H1 (cell line): ENCODE data around the gene MTCL3.

ENCODE experiments used
- CTCF ChIA-PET: fragments of 300-600 bp; sonication (Branson Sonifier 250); formaldehyde crosslinking; loops from one replicate; lab custom pipeline; 2021; ENCODE audit not compliant: partially characterized antibody; lab: Charles Lee
- POLR2A ChIA-PET: fragments of 300-600 bp; sonication (Branson Sonifier 250); formaldehyde crosslinking; loops from one replicate; lab custom pipeline; 2021; ENCODE audit warnings: inconsistent platforms; ENCODE audit not compliant: partially characterized antibody; lab: Charles Lee
- DNase-seq, 2 experiments: peaks; one replicate each; pipeline versions ENCODE4 v3.0.0 to v3.0.0-alpha.2; 2010 to 2022; ENCODE audit warnings: low spot score in 2 of 2, low read depth in 1 of 2, mixed read lengths in 1 of 2
- FAIRE-seq: peaks from 2 replicates; lab custom pipeline; 2011; peaks lifted over from hg19 to GRCh38; lab: Jason Lieb, UNC
- H2AFZ ChIP-seq: 2 replicates; pipeline ENCODE4 v1.8.1; 2012; ENCODE audit warnings: low read length, inconsistent platforms
- H2AK5ac ChIP-seq: 2 replicates; pipeline ENCODE4 v1.6.1; 2013; ENCODE audit warnings: low read depth, low read length
- H2BK120ac ChIP-seq: replicated peaks from 2 replicates; pipeline ENCODE3; 2013; ENCODE audit warnings: low read depth, low read length, inconsistent platforms
- H2BK12ac ChIP-seq: 2 replicates; pipeline ENCODE4 v1.6.1; 2013; ENCODE audit warnings: low read depth, low read length
- H2BK15ac ChIP-seq: 2 replicates; pipeline ENCODE4 v1.6.1; 2013; ENCODE audit warnings: low read length
- H2BK20ac ChIP-seq: 2 replicates; pipeline ENCODE4 v1.6.1; 2013; ENCODE audit warnings: low read length
- H2BK5ac ChIP-seq: 2 replicates; pipeline ENCODE4 v1.6.1; 2013; ENCODE audit warnings: low read depth, low read length
- H3K14ac ChIP-seq: 2 replicates; pipeline ENCODE4 v1.6.1; 2013; ENCODE audit warnings: inconsistent platforms; ENCODE audit not compliant: insufficient read length
- H3K18ac ChIP-seq: 2 replicates; pipeline ENCODE4 v1.6.1; 2013; ENCODE audit warnings: low read length; ENCODE audit errors: extremely low read depth
- H3K23ac ChIP-seq: 2 replicates; pipeline ENCODE4 v1.6.1; 2013; ENCODE audit warnings: inconsistent platforms; ENCODE audit not compliant: insufficient read length
- H3K23me2 ChIP-seq: 2 replicates; pipeline ENCODE4 v1.6.1; 2013; ENCODE audit warnings: low read depth, low read length
- H3K27ac ChIP-seq: 2 replicates; pipeline ENCODE4 v1.6.1; 2011; ENCODE audit warnings: low read depth, low read length, inconsistent platforms
- H3K27me3 ChIP-seq, 4 experiments: replicated peaks in 1 of 4; 1 replicate in 1 of 4; 2 replicates in 3 of 4; pipeline versions ENCODE4 v1.6.1 to v1.8.1; 2011 to 2013; ENCODE audit warnings: low read length in 3 of 4, mild to moderate bottlenecking in 3 of 4, inconsistent platforms in 2 of 4, mixed read lengths in 2 of 4, moderate library complexity in 1 of 4; ENCODE audit not compliant: control insufficient read depth in 3 of 4, insufficient read depth in 3 of 4; ENCODE audit errors: extremely low read depth in 1 of 4
- H3K36me3 ChIP-seq, 4 experiments: 2 replicates each; pipeline versions ENCODE4 v1.6.1 to v1.8.1; 2011 to 2013; ENCODE audit warnings: mild to moderate bottlenecking in 4 of 4, low read length in 3 of 4, moderate library complexity in 2 of 4, control low read depth in 1 of 4, inconsistent platforms in 1 of 4; ENCODE audit not compliant: insufficient read depth in 4 of 4, control insufficient read depth in 2 of 4
- H3K4ac ChIP-seq: replicated peaks from 2 replicates; pipeline ENCODE3; 2013; ENCODE audit warnings: low read length, low read depth, mixed read lengths, inconsistent platforms; ENCODE audit not compliant: insufficient read length
- H3K4me1 ChIP-seq, 4 experiments: replicated peaks in 1 of 4; 1 replicate in 1 of 4; 2 replicates in 3 of 4; pipeline versions ENCODE4 v1.6.1 to v1.8.1; 2011 to 2013; ENCODE audit warnings: low read length in 3 of 4, inconsistent platforms in 2 of 4, mixed read lengths in 1 of 4; ENCODE audit not compliant: insufficient read depth in 4 of 4, control insufficient read depth in 3 of 4
- H3K4me2 ChIP-seq, 2 experiments: 2 replicates each; pipeline versions ENCODE4 v1.6.1 to v1.8.1; 2011 to 2013; ENCODE audit warnings: low read depth in 2 of 2, low read length in 2 of 2, control low read depth in 1 of 2, inconsistent platforms in 1 of 2, mild to moderate bottlenecking in 1 of 2; ENCODE audit not compliant: insufficient read depth in 1 of 2
- H3K4me3 ChIP-seq, 4 experiments: fragments of 200-600, 300-600 bp in 1 of 4; sonication (generic), shearing (Covaris generic), sonication (Bioruptor Twin) in 1 of 4; 2 replicates each; pipeline versions ENCODE4 v1.5.1 to v1.8.1; 2011 to 2016; ENCODE audit warnings: low read length in 4 of 4, low read depth in 3 of 4, control low read depth in 2 of 4, inconsistent platforms in 2 of 4, mild to moderate bottlenecking in 2 of 4, mixed read lengths in 1 of 4, moderate library complexity in 1 of 4; ENCODE audit not compliant: insufficient read depth in 2 of 4; ENCODE audit errors: extremely low read depth in 1 of 4
- H3K56ac ChIP-seq: replicated peaks from 2 replicates; pipeline ENCODE3; 2013; ENCODE audit warnings: low read depth, mild to moderate bottlenecking, mixed read lengths, low read length, inconsistent platforms; ENCODE audit not compliant: insufficient read length
- H3K79me1 ChIP-seq: 2 replicates; pipeline ENCODE4 v1.6.1; 2013; ENCODE audit warnings: low read depth, low read length, control low read depth
- H3K79me2 ChIP-seq, 2 experiments: 2 replicates each; pipeline versions ENCODE4 v1.6.1 to v1.8.1; 2012 to 2013; ENCODE audit warnings: low read length in 2 of 2, mild to moderate bottlenecking in 2 of 2, inconsistent platforms in 1 of 2; ENCODE audit not compliant: insufficient read depth in 2 of 2, control insufficient read depth in 1 of 2
- H3K9ac ChIP-seq, 4 experiments: replicated peaks in 1 of 4; 1 replicate in 1 of 4; 2 replicates in 3 of 4; pipeline versions ENCODE4 v1.6.1 to v1.8.1; 2011 to 2013; ENCODE audit warnings: low read depth in 3 of 4, low read length in 3 of 4, control low read depth in 2 of 4, mild to moderate bottlenecking in 2 of 4, moderate library complexity in 2 of 4, inconsistent platforms in 1 of 4; ENCODE audit errors: extremely low read depth in 1 of 4
- H3K9me3 ChIP-seq, 2 experiments: 2 replicates each; pipeline versions ENCODE4 v1.6.1 to v1.8.1; 2012 to 2013; ENCODE audit warnings: mild to moderate bottlenecking in 2 of 2, moderate library complexity in 2 of 2, control low read depth in 1 of 2, inconsistent platforms in 1 of 2, low read depth in 1 of 2, low read length in 1 of 2, mixed read lengths in 1 of 2; ENCODE audit not compliant: insufficient read depth in 2 of 2
- H4K20me1 ChIP-seq, 2 experiments: replicated peaks in 1 of 2; 2 replicates each; pipeline versions ENCODE3 to v1.8.1; 2011 to 2013; ENCODE audit warnings: inconsistent platforms in 2 of 2, low read length in 2 of 2, mild to moderate bottlenecking in 1 of 2; ENCODE audit not compliant: insufficient read depth in 2 of 2, control insufficient read depth in 1 of 2
- H4K5ac ChIP-seq: 2 replicates; pipeline ENCODE4 v1.6.1; 2013; ENCODE audit warnings: low read length, low read depth, mixed read lengths, inconsistent platforms; ENCODE audit not compliant: insufficient read length
- H4K8ac ChIP-seq: 2 replicates; pipeline ENCODE4 v1.8.0; 2013; ENCODE audit warnings: mild to moderate bottlenecking, moderate library complexity, low read length, inconsistent platforms; ENCODE audit not compliant: insufficient read depth; ENCODE audit errors: extremely low read depth
- H4K91ac ChIP-seq: replicated peaks from 2 replicates; pipeline ENCODE3; 2013; ENCODE audit warnings: low read length, mixed read lengths, inconsistent platforms; ENCODE audit not compliant: insufficient read length
- ATF3 ChIP-seq: IDR thresholded peaks from 2 replicates; pipeline ENCODE4 v1.6.1; 2011; ENCODE audit warnings: low read depth, mild to moderate bottlenecking, low read length; ENCODE audit not compliant: insufficient read depth
- CHD1 ChIP-seq: IDR thresholded peaks from 2 replicates; pipeline ENCODE4 v1.6.1; 2012; ENCODE audit warnings: low read depth, low read length, improper control_type of control experiment
- HDAC6 ChIP-seq: IDR thresholded peaks from one replicate; pipeline ENCODE4 v1.7.1; 2012; ENCODE audit warnings: low read depth, mild to moderate bottlenecking, inconsistent platforms, low read length, moderate library complexity
- PHF8 ChIP-seq: fragments of 200-600 bp; sonication (generic); conservative IDR thresholded peaks from 2 replicates; pipeline ENCODE4 v1.7.1; 2012; ENCODE audit warnings: low read depth, mild to moderate bottlenecking, inconsistent platforms, low read length, moderate library complexity
- RXRA ChIP-seq: IDR thresholded peaks from 2 replicates; pipeline ENCODE4 v1.6.1; 2011; ENCODE audit warnings: low read depth, mild to moderate bottlenecking, low read length, moderate library complexity; ENCODE audit not compliant: insufficient read depth
- SIN3A ChIP-seq, 2 experiments: IDR thresholded peaks in 1 of 2; conservative IDR thresholded peaks in 1 of 2; 2 replicates each; pipeline ENCODE4 v1.6.1; 2011 to 2012; ENCODE audit warnings: low read length in 2 of 2, improper control_type of control experiment in 1 of 2, low read depth in 1 of 2, mild to moderate bottlenecking in 1 of 2
- WGBS, 2 experiments: shearing (Covaris generic) in 1 of 2; methylation state at CpG; one replicate each; pipeline versions ENCODE4 v1.1.6 to v1.1.7; 2013 to 2015; ENCODE audit warnings: low lambda C conversion rate in 2 of 2, mixed read lengths in 2 of 2, inconsistent platforms in 1 of 2, low coverage in 1 of 2, missing lambda C conversion rate in 1 of 2; ENCODE audit not compliant: insufficient replicate concordance in 2 of 2, insufficient coverage in 1 of 2, insufficient read length in 1 of 2; ENCODE audit errors: extremely low coverage in 1 of 2, missing lambda C conversion rate in 1 of 2; 5-methylcytosine and 5-hydroxymethylcytosine counted together

Gene MTCL3

GRCh38 chr6:127463056-127463455 lies 56.1 kb downstream of the MTCL3 start:
- Histone ChIP-seq H4K5ac (no peak overlapping the region), H3K9ac (no peak overlapping the region), H3K79me1 (no peaks in the 10 kb centered on the region), H3K18ac (no peak overlapping the region), H3K27me3 (no peaks in the 10 kb centered on the region), H3K79me2 (no peaks in the 10 kb centered on the region), H3K36me3 (no peaks in the 10 kb centered on the region), H2BK5ac (no peak overlapping the region), H3K56ac (no peak overlapping the region), H2BK120ac (no peak overlapping the region), H3K4me2 (no peak overlapping the region), H4K20me1 (peaks cover 0 to 2% of the 10 kb centered on the region in 2 experiments), H4K8ac (no peak overlapping the region), H2BK20ac (no peak overlapping the region), H2BK15ac (no peak overlapping the region), H2AK5ac (no peak overlapping the region), H3K23ac (no peak overlapping the region), H2AFZ (no peak overlapping the region), H3K4ac (no peak overlapping the region), H4K91ac (no peak overlapping the region), H3K23me2 (no peaks in the 10 kb centered on the region), H3K9me3 (no peaks in the 10 kb centered on the region), H3K14ac (no peak overlapping the region), H3K4me1 (peaks cover 1 to 7% (median 4%) of the 10 kb centered on the region in 4 experiments; a peak in 4 of 7 replicates), H3K27ac (no peak overlapping the region), H3K4me3 (no peak overlapping the region), H2BK12ac (no peak overlapping the region)
- FAIRE-seq = no peak
- DNase-seq = no peak
- TF ChIP-seq PHF8 (no peak), ATF3 (no peak), RXRA (no peak), CHD1 (no peak), HDAC6 (no peak), SIN3A (conservative IDR thresholded peaks at IDR 0.05 in 1 of 2, IDR thresholded peaks at IDR 0.05 in 1 of 2; ENCODE audit: low read depth in 1 of 2, low read length in 2 of 2) (no peak)
- CTCF ChIA-PET = interaction anchor here (0.7 to 14.6 kb wide), 17 partner anchors 9 to 227 kb away, joined by 3 to 221 read pairs (median 6); partner anchors contain the start of gene MTCL3
- POLR2A ChIA-PET = no interaction called here
- WGBS, 2 experiments = 91% methylated on average over 5 of the region's 5 CpGs; no CpG with 5 or more reads in 1 of the 2 experiments
